Adipocyte (in vitro differentiated cells): ENCODE measurements around the gene EIF6.
"Not testable (repeated sequence)": the region's sequence is repeated elsewhere in the genome, so short reads cannot be mapped to it uniquely, and the experiment has no call there.

ENCODE experiments used
- DNase-seq: peaks from one replicate; pipeline ENCODE4 v3.0.0-alpha.2; 2015; ENCODE audit warnings: low read depth
- H3K27me3 ChIP-seq: replicated peaks from 2 replicates; pipeline ENCODE4 v1.7.0; 2013; ENCODE audit warnings: mild to moderate bottlenecking, low read length, moderate library complexity; ENCODE audit not compliant: control insufficient read depth, insufficient read depth
- H3K36me3 ChIP-seq: 2 replicates; pipeline ENCODE4 v1.7.0; 2013; ENCODE audit warnings: low read length, mild to moderate bottlenecking, moderate library complexity; ENCODE audit not compliant: control insufficient read depth, insufficient read depth, severe bottlenecking
- H3K4me1 ChIP-seq: 2 replicates; pipeline ENCODE4 v1.7.0; 2013; ENCODE audit warnings: mild to moderate bottlenecking, low read length, moderate library complexity; ENCODE audit not compliant: control insufficient read depth, insufficient read depth
- H3K4me3 ChIP-seq: 2 replicates; pipeline ENCODE4 v1.7.0; 2013; ENCODE audit warnings: mild to moderate bottlenecking, low read length, moderate library complexity
- H3K9ac ChIP-seq: 2 replicates; pipeline ENCODE4 v1.7.0; 2013; ENCODE audit warnings: mild to moderate bottlenecking, low read length, moderate library complexity
- H3K9me3 ChIP-seq: 2 replicates; pipeline ENCODE4 v1.7.0; 2013; ENCODE audit warnings: mild to moderate bottlenecking, low read length, moderate library complexity; ENCODE audit not compliant: control insufficient read depth

EIF6 gene

DNA sequence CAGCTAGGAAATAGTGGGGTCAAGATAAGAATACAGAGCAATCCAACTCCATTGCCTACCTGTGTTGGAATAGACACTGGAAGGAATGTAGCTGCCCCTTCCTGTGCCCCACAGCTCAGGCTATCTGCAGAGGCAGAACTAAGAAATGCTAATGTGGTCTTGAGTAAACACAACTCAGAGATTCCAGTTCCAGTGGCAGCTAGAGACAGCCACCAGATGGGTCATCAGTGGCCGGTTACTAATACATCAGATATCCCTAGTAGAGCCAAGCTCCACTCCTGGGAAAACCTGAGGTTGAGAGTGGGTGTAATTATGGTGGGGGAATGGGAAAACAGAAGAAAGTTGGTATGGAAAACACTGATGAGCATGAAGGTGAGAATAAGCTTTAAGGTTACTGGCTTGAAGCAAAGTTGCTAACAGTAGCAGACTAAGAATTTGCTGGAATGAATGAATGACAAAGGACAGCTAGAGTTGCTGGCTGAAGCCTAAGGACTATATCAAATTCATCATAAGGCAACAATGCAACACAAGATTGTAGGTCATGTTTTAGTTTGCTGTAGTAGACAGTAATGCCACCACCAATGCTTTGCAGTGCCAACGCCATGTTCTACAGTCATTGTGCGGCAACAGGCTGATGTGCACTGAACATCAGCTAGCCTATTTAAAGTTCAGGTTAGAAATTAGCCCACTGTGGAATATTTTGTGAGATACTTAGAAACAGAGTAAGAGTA is 36.0 kb upstream of the EIF6 start:
- H3K9me3 ChIP-seq, result no peaks in the 10 kb centered on the region
- H3K9ac ChIP-seq, result peak overlapping the region; percentile 27
- H3K36me3 ChIP-seq, result no peaks in the 10 kb centered on the region
- no peak for DNase-seq
- peak overlapping the region; percentile 25 for H3K4me3 ChIP-seq
- H3K4me1 ChIP-seq, result peaks cover 45% of the 10 kb centered on the region
- H3K27me3 ChIP-seq, result no peaks in the 10 kb centered on the region

DNA sequence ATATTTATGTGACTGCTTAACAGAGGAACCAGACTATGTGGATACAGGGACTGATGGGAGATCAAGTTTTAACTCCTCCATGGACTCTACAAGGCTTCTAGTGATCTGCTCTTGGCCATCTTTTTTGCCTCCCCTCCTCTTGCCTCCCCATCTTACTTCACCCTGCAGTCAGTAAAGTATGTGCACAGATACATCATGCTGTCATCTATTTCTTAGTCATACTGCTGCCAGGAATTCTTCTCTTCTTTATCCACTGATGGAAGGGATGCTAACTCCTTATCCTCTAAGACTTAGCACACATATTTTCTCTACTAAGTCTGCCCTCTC is 35.3 kb upstream of the EIF6 start:
- no peak for DNase-seq
- Histone ChIP-seq H3K4me1 (peaks cover 53% of the 10 kb centered on the region), H3K9me3 (no peaks in the 10 kb centered on the region)

DNA sequence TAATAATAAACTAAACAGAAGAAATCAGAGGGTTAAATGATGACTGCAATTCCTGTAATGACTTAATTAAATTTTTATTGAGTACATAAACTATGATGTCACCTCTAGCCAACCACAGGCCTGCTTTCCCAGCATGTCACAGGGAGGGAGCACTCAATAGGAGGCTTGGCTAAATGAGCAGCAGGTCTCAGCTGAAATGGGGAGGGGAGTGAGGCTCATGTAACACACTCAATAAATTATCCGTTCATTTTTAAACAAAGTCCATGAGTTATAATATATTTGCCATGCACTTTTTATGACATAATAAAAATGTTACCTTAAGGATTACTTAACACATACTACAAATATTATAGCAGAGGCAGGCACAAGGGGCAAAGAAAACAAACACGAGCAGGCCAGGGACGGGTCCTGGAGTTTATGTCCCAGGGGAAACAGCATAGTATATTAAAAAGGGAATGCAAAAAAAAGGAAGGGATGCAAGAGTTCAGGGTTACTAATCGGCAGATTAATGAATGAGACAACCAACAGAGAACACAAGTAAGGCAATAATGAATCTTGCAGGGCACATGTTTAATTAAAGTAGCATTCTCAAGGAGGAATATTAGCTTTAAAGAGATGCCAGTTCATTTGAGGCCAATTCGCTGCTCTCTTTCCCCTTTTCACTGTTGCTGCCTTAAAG is 34.8 kb upstream of the EIF6 start:
- Histone ChIP-seq H3K4me3 (no peak overlapping the region), H3K9ac (no peak overlapping the region), H3K4me1 (peaks cover 58% of the 10 kb centered on the region), H3K9me3 (no peaks in the 10 kb centered on the region), H3K27me3 (no peaks in the 10 kb centered on the region), H3K36me3 (no peaks in the 10 kb centered on the region)
- DNase-seq, result no peak

More for the DNA sequence above, 35.3 kb upstream of the EIF6 start:
- no peaks in the 10 kb centered on the region for H3K36me3 ChIP-seq
- H3K9ac ChIP-seq, result peak overlapping the region; percentile 27
- peak overlapping the region; percentile 25 for H3K4me3 ChIP-seq
- H3K27me3 ChIP-seq, result no peaks in the 10 kb centered on the region

DNA sequence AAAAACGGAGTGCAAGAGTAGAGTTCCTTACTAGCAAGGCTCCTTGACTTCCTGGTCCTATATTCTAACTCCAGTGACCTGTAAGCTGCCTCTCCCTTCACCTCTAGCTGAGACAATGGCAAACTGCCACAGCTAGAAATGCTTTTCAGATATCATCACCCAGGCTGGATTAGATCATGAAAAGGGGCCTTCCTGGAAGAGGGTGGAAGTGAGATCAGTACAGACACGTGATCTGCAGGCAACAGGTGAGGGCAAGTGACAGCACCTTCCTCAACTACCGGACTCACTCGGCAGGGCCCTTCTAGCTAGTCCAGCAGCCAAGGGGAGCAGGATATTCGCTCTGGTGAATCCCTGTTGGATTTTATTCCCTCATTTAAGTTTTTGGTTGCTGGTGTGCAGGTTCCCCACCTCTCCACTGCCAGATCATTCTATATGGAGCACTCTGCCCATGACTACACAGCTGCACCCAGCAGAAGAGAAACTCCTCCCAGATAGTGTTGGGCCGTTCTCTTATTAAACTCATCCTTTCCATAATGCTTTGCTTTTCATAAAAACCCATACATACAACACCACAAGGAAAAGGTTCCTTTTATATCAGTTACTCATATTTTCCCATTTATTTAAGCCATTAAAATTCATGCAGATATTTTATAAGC is 34.1 kb upstream of the EIF6 start:
- no peak overlapping the region for H3K4me3 ChIP-seq

DNA sequence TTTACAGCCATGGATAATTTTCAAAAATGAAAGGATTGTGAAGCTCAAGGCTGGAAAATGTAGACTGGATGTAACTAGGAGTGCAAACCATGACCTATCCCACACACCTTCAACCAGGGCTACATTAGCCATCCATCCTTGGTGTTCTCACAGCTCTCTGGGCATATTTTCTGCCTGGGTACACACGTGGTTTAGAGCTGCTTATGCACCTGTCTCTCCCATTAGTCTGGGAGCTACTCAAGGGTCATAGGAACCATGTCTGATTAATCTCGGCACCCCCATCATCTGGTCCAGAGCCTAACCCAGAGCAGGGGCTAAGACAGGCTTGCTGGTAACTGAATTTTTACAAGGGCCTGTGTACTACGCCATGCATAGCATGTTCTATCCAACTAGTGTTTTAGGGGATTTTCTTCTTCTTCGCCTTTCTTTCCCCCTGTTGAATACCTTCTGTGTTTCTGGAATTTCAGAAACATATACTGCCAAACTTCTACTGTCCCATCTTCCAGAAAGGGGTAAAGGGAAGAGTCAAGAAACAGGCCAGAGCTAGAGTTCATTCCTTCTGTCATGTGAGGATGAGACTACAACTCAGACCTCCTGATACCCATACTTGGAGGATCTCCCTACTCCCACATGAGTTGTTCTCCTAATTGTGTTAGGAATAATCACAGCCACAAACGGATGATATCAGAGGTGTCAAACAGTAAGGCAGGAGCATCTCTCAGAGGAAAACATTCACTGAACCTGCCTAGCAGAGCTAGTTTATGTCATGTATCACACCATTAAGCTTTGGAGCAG is 33.0 kb upstream of the EIF6 start:
- Histone ChIP-seq H3K4me3 (no peak overlapping the region), H3K9ac (no peak overlapping the region), H3K27me3 (no peaks in the 10 kb centered on the region), H3K9me3 (no peaks in the 10 kb centered on the region), H3K36me3 (no peaks in the 10 kb centered on the region), H3K4me1 (peaks cover 63% of the 10 kb centered on the region)
- DNase-seq, result no peak

More for the DNA sequence above, 34.1 kb upstream of the EIF6 start:
- Histone ChIP-seq H3K36me3 (no peaks in the 10 kb centered on the region), H3K27me3 (no peaks in the 10 kb centered on the region), H3K9me3 (no peaks in the 10 kb centered on the region), H3K4me1 (peaks cover 61% of the 10 kb centered on the region), H3K9ac (no peak overlapping the region)
- peak; percentile 54 for DNase-seq

DNA sequence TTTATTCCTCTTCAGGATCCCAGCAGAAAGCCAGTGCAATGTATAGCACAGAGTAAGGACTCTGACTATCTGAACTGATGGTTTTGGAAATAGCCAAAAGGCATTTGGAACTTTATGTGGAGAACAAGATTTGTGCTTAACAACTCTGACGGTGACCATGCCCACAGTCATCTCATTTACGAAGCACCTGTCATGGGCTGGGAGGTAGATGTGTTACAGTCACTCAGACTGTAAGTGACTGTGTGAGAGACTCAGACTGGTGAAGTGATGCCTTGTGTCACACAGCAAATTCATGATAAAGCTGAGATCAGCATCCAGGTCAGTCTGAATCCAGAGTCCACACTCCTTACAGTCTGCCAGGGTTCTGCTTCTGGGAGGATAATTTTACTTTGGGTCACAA is 31.5 kb upstream of the EIF6 start:
- Histone ChIP-seq H3K4me3 (no peak overlapping the region), H3K27me3 (no peaks in the 10 kb centered on the region), H3K9ac (peak overlapping the region; percentile 14), H3K9me3 (no peaks in the 10 kb centered on the region), H3K4me1 (peaks cover 72% of the 10 kb centered on the region), H3K36me3 (no peaks in the 10 kb centered on the region)
- DNase-seq, result no peak

DNA sequence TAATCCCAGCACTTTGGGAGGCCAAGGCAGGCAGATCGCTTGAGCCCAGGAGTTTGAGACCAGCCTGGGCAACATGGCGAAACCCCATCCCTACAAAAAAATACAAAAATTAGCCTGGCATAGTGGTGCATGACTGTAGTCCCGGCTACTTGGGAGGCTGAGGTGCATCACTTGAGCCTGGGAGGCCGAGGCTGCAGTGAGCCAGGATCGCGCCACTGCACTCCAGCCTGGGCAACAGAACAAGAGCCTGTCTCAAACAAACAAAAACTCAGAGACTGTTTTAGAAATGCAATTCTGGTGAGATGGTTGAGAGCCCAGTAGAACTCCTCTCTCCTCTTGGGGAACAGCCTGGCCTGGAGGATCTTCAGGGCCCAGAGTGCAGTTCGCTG is 31.1 kb upstream of the EIF6 start:
- not testable (repeated sequence) for H3K36me3 ChIP-seq, DNase-seq, H3K4me3 ChIP-seq, H3K9me3 ChIP-seq, H3K27me3 ChIP-seq
- H3K9ac ChIP-seq, result peak overlapping the region; percentile 59
- H3K4me1 ChIP-seq, result peaks cover 68% of the 10 kb centered on the region

DNA sequence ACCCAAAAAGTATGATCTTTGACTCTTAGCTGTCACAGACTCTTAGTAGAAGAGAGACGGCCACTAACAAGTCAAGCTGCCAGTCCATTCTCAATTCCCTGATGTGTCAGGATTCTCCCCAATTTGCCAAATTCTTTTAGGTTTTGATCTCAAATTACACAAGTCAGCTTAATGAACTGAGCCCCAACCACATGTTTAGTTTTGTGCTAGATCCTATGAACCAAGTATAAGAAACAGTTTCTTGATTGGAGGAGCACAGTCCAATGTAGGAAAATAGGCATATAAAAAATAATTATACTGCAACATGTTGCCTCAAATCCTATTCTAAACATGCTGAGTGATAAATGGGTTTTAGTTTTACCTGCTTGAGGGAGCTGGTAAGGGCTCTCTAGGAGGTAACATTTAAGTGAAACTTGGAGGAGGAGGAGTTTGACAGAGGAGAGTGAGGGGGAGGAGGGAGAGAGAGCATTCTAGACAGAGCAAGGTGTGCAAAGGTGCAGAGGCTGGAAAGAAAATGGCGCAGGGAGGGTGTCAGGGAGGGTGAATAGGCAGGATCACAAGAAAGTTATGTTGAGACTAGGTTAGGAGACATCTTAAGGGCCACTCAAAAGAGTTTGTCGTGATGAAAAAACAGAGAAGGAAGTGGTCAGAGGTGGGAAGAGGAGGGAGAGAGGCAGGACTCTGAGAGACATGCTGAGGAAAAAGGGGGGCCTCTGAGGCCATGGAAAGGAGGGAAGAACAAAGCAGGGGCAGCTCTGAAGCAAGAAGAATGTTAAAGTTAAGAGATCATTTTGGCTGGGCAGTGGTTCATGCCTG is 30.5 kb upstream of the EIF6 start:
- H3K9me3 ChIP-seq, result no peaks in the 10 kb centered on the region
- peaks cover 62% of the 10 kb centered on the region for H3K4me1 ChIP-seq
- no peaks in the 10 kb centered on the region for H3K27me3 ChIP-seq
- H3K36me3 ChIP-seq, result no peaks in the 10 kb centered on the region
- DNase-seq, result no peak
- peak overlapping the region; percentile 59 for H3K9ac ChIP-seq
- peak overlapping the region; percentile 34 for H3K4me3 ChIP-seq

DNA sequence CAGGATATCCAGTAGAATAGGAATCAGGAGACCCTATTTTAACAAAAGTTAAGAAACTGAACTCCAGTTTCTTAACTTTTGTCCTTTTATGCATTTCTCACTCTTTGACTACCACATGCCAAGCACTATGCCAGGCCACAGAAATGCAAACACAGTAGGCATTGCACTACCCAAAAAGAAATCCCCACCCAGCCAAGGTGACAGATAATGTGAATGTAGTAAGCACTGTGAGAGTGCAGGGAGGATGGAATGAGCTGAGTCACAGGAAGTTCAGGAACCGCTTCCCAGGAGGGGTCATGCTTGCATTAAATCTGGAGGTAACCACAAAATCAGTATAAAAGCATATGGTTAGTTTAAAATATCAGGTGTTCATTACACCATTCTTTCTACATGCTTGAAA is 27.7 kb upstream of the EIF6 start:
- H3K4me3 ChIP-seq, result no peak overlapping the region

DNA sequence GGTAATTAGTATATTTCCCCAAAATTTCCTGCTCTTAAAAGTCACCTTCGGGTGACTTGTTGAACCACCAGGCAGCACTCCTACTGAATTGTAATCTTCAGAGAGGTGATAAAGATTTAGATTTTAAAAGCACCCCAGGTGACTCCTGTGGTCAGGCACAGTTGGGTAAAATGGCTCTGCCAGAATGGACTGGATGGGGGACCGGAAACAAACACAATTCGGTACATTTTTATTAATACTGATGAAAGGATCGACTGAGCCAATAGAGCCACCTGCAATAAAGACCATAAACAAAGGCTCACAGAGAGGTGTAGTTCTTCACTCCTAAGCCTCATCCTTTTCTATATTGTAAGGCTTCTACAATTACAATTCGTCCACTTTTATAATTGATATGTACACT is 27.2 kb upstream of the EIF6 start:
- H3K36me3 ChIP-seq, result no peaks in the 10 kb centered on the region
- H3K27me3 ChIP-seq, result no peaks in the 10 kb centered on the region
- no peak overlapping the region for H3K4me3 ChIP-seq
- peaks cover 59% of the 10 kb centered on the region for H3K4me1 ChIP-seq
- H3K9me3 ChIP-seq, result no peaks in the 10 kb centered on the region
- no peak for DNase-seq
- H3K9ac ChIP-seq, result no peak overlapping the region

More for the DNA sequence above, 27.7 kb upstream of the EIF6 start:
- DNase-seq, result peak; percentile 86
- Histone ChIP-seq H3K27me3 (no peaks in the 10 kb centered on the region), H3K9me3 (no peaks in the 10 kb centered on the region), H3K4me1 (peaks cover 54% of the 10 kb centered on the region), H3K9ac (no peak overlapping the region), H3K36me3 (no peaks in the 10 kb centered on the region)
